Stomach (tissue), 9 donors: ENCODE measurements around the gene SLC35D1. TPM values are rescaled to one million over a fixed set of nuclear protein-coding genes. Genes with fewer than 3 reads are reported as not detected.
"Not testable (repeated sequence)": the region's sequence is repeated elsewhere in the genome, so short reads cannot be mapped to it uniquely, and the experiment has no call there.

Experiments
- DNase-seq, 2 donors: peaks; one replicate each; pipeline versions ENCODE4 v3.0.0 to v3.0.0-alpha.2; 2013 to 2019
- H3K27ac ChIP-seq, 5 donors: fragments of 200-600 bp in 4 of 5; sonication (generic) in 4 of 5; one replicate each; pipeline ENCODE4 v1.5.1; 2013 to 2019; ENCODE audit warnings: mild to moderate bottlenecking in 1 of 5, moderate library complexity in 1 of 5
- H3K27me3 ChIP-seq, 3 donors: fragments of 200-600 bp; sonication (generic); one replicate each; pipeline ENCODE4 v1.5.1; 2017 to 2019; ENCODE audit warnings: mixed run types in 1 of 3
- H3K36me3 ChIP-seq, 4 donors: fragments of 200-600 bp; sonication (generic); 1 replicate in 3 of 4; 2 replicates in 1 of 4; pipeline ENCODE4 v1.5.1; 2016 to 2019
- H3K4me1 ChIP-seq, 4 donors: fragments of 200-600 bp; sonication (generic); one replicate each; pipeline ENCODE4 v1.5.1; 2016 to 2019
- H3K4me3 ChIP-seq, 4 donors: fragments of 200-600 bp; sonication (generic) in 3 of 4; one replicate each; pipeline ENCODE4 v1.5.1; 2016 to 2019; ENCODE audit warnings: mild to moderate bottlenecking in 1 of 4
- H3K9me3 ChIP-seq, 4 donors: fragments of 200-600 bp; sonication (generic); one replicate each; pipeline ENCODE4 v1.5.1; 2016 to 2019
- EP300 ChIP-seq: sonication (generic); formaldehyde crosslinking; IDR thresholded peaks from one replicate; pipeline ENCODE4 v1.6.1; 2017; ENCODE audit warnings: antibody characterized with exemption
- POLR2A ChIP-seq, 4 donors: fragments of 450-650 bp; IDR thresholded peaks; one replicate each; pipeline ENCODE4 v1.6.1; 2016; ENCODE audit warnings: antibody characterized with exemption in 4 of 4, control low read depth in 2 of 4, mild to moderate bottlenecking in 1 of 4, moderate library complexity in 1 of 4
- POLR2AphosphoS5 ChIP-seq, 3 donors: sonication (generic); formaldehyde crosslinking; IDR thresholded peaks; one replicate each; pipeline ENCODE4 v1.6.1; 2016; ENCODE audit warnings: antibody characterized with exemption in 3 of 3
- WGBS, 5 donors: extraction: QIAGEN DNeasy Blood & Tissue Kit in 3 of 5; methylation state at CpG; one replicate each; pipeline versions ENCODE4 v1.1.5 to v1.1.7; 2013 to 2018; 5-methylcytosine and 5-hydroxymethylcytosine counted together
- intact Hi-C: fragments of 100-400 bp; cut with DNase I; formaldehyde crosslinking; loops from one replicate; pipeline ENCODE4 v1.15.1; 2023; ENCODE audit warnings: low total_unique reads
- polyA plus RNA-seq, 3 donors: library from polyadenylated mRNA; stranded (reverse); fragments of 200-250 nt; gene quantifications; one replicate each; pipeline ENCODE4 v1.2.3, GENCODE V29; 2013
- total RNA-seq, 5 donors: library from RNA; depleted of rRNA; stranded (reverse); fragments of >200 nt; gene quantifications; one replicate each; pipeline versions ENCODE4 v1.1.0 to v1.2.3, GENCODE V29; 2014 to 2016
- TF ChIP-seq, protein P1 (sequence below), 7 experiments: fragments of 450-650 bp in 4 of 7; fragments of 200-600 bp in 3 of 7; sonication (generic) in 3 of 7; IDR thresholded peaks; one replicate each; pipeline ENCODE4 v1.5.1; 2016 to 2019; ENCODE audit warnings: antibody characterized with exemption in 7 of 7, control low read depth in 2 of 7, mild to moderate bottlenecking in 1 of 7
- donor health status: healthy with polysubstance abuse.
- donor health status: Bipolar disorder and iron deficiency.
- donor health status: healthy.

Gene SLC35D1
- total and polyA plus RNA-seq, 8 donors, result 1.7 to 40.8 (median 10.0) TPM

- WGBS, 5 donors, result 89 to 100% (median 97%) methylated on average over 1 of the region's 1 CpG
- intact Hi-C loops, result no loop called here
- no peak for DNase-seq
- Histone ChIP-seq H3K36me3 (no peaks in the 10 kb centered on the region), H3K9me3 (peaks cover under 1 to 7% (median 5%) of the 10 kb centered on the region in 4 donors), H3K4me1 (no peaks in the 10 kb centered on the region), H3K4me3 (no peak overlapping the region), H3K27me3 (no peaks in the 10 kb centered on the region), H3K27ac (no peak overlapping the region)
- no peak for TF ChIP-seq EP300
- TF ChIP-seq POLR2AphosphoS5 (IDR thresholded peaks at IDR 0.05), result no peak
- TF ChIP-seq, protein P1, sequence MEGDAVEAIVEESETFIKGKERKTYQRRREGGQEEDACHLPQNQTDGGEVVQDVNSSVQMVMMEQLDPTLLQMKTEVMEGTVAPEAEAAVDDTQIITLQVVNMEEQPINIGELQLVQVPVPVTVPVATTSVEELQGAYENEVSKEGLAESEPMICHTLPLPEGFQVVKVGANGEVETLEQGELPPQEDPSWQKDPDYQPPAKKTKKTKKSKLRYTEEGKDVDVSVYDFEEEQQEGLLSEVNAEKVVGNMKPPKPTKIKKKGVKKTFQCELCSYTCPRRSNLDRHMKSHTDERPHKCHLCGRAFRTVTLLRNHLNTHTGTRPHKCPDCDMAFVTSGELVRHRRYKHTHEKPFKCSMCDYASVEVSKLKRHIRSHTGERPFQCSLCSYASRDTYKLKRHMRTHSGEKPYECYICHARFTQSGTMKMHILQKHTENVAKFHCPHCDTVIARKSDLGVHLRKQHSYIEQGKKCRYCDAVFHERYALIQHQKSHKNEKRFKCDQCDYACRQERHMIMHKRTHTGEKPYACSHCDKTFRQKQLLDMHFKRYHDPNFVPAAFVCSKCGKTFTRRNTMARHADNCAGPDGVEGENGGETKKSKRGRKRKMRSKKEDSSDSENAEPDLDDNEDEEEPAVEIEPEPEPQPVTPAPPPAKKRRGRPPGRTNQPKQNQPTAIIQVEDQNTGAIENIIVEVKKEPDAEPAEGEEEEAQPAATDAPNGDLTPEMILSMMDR (IDR thresholded peaks at IDR 0.05), result no peak
- TF ChIP-seq POLR2A (IDR thresholded peaks at IDR 0.05), result no peak
These were observed 18.8 kb upstream of the SLC35D1 start for GRCh38 chr1:67072749-67073148.

DNA sequence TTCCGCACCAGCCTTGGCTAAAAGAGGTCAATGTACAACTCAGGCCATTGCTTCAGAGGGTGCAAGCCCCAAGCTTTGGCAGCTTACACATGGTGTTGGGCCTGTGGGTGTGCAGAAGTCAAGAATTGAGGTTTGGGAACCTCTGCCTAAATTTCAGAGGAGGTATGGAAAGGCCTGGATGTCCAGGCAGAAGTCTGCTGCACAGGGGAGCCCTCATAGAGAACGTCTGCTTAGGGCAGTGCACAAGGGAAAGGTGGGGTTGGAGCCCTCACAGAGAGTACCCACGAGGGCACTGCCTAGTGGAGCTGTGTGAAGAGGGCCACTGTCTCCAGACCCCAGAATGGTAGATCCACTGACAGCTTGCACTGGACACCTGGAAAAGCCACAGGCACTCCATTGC is 13.7 kb upstream of the SLC35D1 start:
- H3K4me3 ChIP-seq, H3K36me3 ChIP-seq, intact Hi-C loops, H3K4me1 ChIP-seq, H3K27ac ChIP-seq, H3K27me3 ChIP-seq, DNase-seq: not testable (repeated sequence)
- peaks cover 7 to 12% (median 10%) of the 10 kb centered on the region in 4 donors for H3K9me3 ChIP-seq
- 30 to 80% (median 65%) methylated on average over 2 to 3 of the region's 3 CpGs for WGBS, 5 donors

- Histone ChIP-seq H3K36me3 (no peaks in the 10 kb centered on the region), H3K27ac (no peak overlapping the region), H3K4me3 (no peak overlapping the region), H3K27me3 (no peaks in the 10 kb centered on the region), H3K9me3 (peaks cover 2 to 3% (median 2%) of the 10 kb centered on the region in 4 donors), H3K4me1 (peaks cover 0 to 7% (median 2%) of the 10 kb centered on the region in 4 donors)
- DNase-seq, result no peak
- intact Hi-C loops, result no loop called here
- TF ChIP-seq, protein P1 (IDR thresholded peaks at IDR 0.05), result no peak
- TF ChIP-seq EP300 (no peak), POLR2A (IDR thresholded peaks at IDR 0.05) (no peak), POLR2AphosphoS5 (IDR thresholded peaks at IDR 0.05) (no peak)
- WGBS, 5 donors, result 69 to 89% (median 83%) methylated on average over 1 of the region's 1 CpG
These were observed 8.5 kb upstream of the SLC35D1 start for GRCh38 chr1:67062412-67062811.

- no peak overlapping the region for H3K4me3 ChIP-seq
- peak overlapping the region in 2 of 5 donors; percentile 36 to 49 for H3K27ac ChIP-seq
- peaks cover 0 to 7% (median 2%) of the 10 kb centered on the region in 4 donors for H3K4me1 ChIP-seq
- H3K36me3 ChIP-seq, result no peaks in the 10 kb centered on the region
- H3K9me3 ChIP-seq, result no peaks in the 10 kb centered on the region
- H3K27me3 ChIP-seq, result no peaks in the 10 kb centered on the region
- 73 to 94% (median 90%) methylated on average over 2 of the region's 2 CpGs for WGBS, 5 donors
- TF ChIP-seq, protein P1 (IDR thresholded peaks at IDR 0.05), result no peak
- TF ChIP-seq EP300, result no peak
- no peak for TF ChIP-seq POLR2A (IDR thresholded peaks at IDR 0.05)
- TF ChIP-seq POLR2AphosphoS5 (IDR thresholded peaks at IDR 0.05), result no peak
- no peak for DNase-seq
- intact Hi-C loops, result no loop called here
These were observed 7.3 kb upstream of the SLC35D1 start for GRCh38 chr1:67061266-67061665.

DNA sequence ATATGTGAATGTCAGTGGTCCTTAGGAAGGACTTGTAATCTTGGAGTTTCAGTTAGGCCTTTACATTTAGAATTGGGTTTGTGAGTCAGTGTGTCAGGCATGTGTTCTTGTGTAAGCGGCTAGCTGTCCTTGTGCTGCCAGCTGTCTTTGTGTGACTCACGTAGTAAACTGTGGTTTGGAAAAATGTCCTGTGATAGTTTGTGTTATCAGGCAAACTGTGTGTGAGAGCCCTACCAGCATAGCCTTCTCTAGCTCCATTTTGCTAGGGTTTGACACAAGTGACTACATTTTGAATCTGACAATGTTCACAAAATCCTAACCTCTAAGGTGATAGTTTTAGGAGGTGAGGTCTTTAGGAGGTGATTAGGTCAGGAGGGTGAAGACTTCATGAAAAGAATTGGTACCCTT is 6.9 kb upstream of the SLC35D1 start:
- intact Hi-C loops, result no loop called here
- no peaks in the 10 kb centered on the region for H3K9me3 ChIP-seq
- H3K27ac ChIP-seq, result peak overlapping the region in 2 of 5 donors; percentile 36 to 49
- H3K27me3 ChIP-seq, result no peaks in the 10 kb centered on the region
- peaks cover 0 to 7% (median 2%) of the 10 kb centered on the region in 4 donors for H3K4me1 ChIP-seq
- TF ChIP-seq POLR2AphosphoS5 (IDR thresholded peaks at IDR 0.05) (peak in 2 of 3 donors; percentile 63 to 80), POLR2A (IDR thresholded peaks at IDR 0.05) (no peak)
- H3K36me3 ChIP-seq, result no peaks in the 10 kb centered on the region
- H3K4me3 ChIP-seq, result no peak overlapping the region
- peak in 1 of 2 donors; percentile 24 for DNase-seq
- WGBS, 5 donors, result 51 to 76% (median 60%) methylated on average over 2 of the region's 2 CpGs
